ENCODE measurements around the gene FGF13.

DNA sequence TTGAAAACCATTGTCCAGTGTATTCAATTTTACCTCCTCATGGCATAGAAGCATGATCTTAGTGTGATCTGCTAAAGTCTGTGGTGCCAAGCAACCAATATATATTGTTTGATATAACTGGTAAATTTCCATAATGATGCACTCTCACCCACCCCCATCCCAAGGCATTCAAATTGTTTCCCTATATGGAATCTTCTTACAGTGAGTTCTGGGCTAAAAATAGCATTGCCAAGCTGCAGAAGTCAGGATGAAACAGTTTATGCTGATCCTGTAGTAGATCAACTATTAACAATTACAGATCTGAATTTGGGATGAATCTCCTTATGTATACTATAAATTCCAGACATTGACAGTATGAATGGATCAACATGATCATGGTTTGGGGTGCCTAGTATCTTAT lies 20.9 kb downstream of the FGF13 start:
- TF ChIP-seq POLR2AphosphoS5 (IDR thresholded peaks at IDR 0.05) (no peak), EP300 (IDR thresholded peaks at IDR 0.05; ENCODE audit: low read depth) (no peak), POLR2A (IDR thresholded peaks at IDR 0.05) (no peak), CTCF (IDR thresholded peaks at IDR 0.05) (no peak)
